Measurements from ENCODE around the gene TBXAS1.

Gene TBXAS1

DNA sequence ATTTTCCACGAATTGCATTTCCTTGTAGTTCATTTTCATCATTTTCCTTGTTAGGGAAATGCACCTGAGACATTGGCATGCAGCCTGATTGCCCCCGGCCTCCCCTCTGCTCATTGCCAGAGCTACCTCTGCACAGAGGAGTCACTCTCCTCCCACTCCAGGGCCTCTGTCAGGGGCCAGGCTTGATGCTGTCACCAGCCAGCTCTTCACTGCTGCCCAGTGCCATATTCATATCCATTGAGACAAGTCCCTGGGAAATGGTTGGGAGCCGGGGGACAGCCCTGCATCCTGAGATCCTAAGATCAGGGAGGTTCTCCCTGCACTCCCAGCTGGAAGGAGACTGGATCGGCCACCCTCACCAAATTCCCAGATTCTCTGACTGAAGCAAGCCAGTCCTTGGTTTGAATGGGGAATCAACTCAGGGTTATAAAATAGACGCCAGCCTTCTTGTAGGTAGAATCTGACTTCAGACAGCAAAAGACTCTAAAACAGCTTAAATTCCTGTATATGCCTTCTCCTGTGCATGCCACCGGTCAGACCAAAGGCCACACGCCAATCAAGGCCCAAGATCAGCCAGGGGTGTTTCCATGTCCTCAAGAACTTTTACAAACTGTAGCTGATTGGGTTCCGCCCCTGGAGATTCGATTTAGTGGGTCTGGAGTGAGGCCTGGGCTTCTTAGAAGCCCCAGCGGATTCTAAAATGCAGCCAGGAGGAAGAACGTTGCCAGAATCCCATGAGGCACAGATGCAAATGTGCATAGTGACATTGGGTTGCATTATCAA is 147.2 kb downstream of the TBXAS1 start:
- no peak for DNase-seq (ENCODE audit: low read depth in 3 of 3, low spot score in 1 of 3)

DNA sequence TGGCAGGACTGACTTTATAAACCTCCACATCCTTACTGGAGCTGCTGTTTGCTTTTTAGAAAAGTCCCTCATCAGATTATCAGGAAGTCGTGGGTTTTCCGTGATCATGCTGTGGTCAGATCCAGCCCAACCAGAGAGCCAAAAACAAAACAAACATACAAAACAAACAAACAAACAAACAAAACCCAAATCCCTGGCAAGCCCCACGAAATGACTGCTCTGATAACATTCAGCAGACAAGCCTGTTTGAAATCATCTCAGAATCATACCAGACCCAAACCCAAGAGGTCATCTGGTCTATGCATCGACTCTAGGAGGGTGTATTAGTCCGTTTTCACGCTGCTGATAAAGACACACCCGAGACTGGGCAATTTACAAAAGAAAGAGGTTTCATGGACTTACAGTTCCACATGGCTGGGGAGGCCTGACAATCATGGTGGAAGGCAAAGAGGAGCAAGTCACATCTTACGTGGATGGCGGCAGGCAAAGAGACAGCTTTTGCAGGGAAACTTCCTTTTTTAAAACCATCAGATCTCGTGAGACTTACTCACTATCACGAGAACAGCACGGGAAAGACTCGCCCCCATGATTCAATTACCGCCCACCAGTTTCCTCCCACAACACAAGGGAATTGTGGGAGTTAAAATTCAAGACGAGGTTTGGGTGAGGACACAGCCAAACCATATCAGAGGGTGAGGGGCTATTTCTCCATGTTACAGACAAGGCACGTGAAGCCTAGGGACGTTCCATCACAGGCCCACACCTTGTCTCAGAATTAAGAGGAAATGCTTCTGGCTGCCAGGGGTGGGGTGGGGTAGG is 148.0 kb downstream of the TBXAS1 start:
- DNase-seq (ENCODE audit: low read depth in 3 of 3, low spot score in 1 of 3), result no peak

DNA sequence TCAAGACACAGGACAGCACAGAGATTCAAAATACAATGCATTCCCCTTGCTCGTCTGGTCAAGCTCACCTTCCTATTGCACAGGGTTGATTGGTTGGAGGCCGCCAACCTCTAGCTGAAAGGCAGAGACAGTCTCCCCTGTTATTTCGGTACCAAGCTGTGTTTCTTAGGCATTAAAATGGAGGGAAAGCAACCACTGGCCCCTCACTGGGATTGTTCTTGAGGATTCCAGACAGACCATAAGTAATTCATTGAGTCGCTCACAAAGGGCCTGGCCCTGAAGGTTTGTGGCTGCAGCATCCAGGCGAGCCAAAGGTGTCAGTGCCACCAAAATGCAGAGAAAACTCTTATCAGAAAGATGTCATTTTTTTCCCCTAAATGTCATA is 152.4 kb downstream of the TBXAS1 start:
- DNase-seq (ENCODE audit: low read depth in 3 of 3, low spot score in 1 of 3), result no peak

DNA sequence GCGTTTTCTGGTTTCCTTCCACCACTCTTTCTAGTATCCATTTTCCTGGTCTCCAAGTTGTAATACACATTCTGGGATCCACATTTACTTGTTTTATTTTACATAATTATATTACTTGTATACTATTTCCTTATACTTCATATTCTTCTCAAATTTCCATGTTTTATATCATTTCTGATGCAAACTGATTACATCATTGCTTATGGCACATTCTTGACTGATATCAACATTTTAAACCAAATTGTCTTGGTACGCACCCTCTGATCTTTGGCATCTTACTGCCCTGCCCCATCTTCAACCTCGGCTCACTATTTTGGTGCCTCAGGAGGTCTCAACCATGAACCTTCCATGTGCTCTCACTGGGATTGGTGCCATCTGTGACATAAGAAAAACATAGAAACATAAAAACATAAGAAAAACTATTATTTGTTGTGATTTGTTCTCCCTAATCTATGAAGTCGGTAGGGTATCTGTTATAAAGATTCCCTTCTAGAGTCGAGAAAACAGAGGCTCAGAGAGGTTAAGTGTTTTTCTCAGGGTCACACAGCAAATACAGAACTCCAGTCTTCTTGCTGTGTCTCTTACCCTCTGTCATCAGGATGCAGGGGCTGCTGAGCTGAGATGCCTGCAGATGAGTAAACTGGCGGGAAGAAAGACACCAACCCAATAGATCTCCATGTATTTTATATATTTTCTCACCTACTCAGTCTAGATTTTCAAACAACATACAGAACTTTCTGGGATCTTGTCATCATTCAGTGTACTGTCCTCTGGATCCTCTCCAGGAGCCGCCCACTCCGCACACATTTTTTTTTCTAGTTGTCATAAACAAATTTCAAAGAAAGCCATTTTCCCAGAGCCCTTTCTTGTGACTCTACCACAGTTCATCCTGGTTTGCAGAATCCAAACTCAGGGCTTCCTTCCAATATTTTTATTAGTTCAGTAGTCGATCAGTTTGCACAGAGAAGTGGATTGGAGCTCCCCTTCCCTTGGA is 154.2 kb downstream of the TBXAS1 start:
- DNase-seq (ENCODE audit: low read depth in 3 of 3, low spot score in 1 of 3), result no peak

DNA sequence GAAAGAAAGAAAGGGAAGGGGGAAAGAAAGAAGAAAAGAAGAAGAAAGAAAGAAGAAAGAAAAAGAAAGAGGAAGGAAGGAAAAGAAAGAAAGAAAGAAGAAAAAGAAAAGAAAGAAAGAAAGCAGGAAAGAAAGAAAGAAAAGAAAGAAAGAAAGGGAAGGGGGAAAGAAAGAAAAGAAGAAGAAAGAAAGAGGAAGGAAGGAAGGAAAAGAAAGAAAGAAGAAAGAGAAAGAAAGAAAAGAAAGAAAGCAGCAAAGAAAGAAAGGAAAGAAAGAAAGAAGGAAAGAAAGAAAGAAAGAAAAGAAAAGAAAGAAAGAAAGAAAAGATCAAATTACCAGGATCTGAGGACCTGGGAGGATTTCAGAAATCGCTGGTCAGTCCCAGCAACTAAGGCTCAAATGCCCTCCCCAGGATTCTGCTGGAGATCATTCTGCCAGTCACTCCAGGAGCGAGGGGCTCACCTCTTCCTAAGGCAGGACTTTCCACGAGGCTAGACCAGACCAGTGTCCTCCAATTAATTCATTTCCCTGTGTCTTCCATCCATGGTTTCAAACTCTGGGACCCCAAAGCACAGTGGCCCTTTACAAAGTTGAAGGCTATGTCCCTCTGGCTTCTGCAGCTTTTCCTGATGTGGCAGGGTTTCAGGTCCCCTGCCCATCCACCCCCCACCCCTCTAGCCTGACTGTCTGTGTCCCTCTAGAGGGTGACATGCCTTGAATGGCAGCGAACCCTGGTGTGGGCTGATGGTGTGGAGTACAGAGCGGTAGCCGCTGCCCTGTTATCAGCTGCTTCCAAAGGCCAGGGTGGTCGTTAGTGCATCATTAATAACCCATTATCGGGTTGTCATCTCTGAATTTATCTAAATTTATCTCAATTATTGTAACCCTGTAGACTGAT is 155.8 kb downstream of the TBXAS1 start:
- no peak for DNase-seq (ENCODE audit: low read depth in 3 of 3, low spot score in 1 of 3)

DNA sequence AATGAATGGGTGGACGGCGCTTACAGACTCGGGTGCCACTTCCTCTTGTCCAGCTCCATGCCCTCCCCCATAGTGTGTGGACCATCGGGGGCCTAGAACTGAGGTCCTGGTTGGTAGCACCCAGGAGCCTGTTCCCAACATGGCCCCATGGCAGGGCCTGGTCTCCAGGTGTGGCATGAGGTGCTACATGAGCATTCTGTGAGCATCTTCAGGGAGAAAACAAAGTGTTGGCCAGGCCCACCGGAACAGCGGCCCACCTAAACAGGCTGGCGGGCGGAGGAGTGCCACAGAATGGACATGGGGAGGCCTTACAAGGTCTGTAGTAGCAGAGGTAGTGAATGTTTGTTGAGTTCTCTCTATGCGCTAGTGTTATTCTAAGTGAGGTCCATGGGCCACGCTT is 156.7 kb downstream of the TBXAS1 start:
- DNase-seq (ENCODE audit: low read depth in 3 of 3, low spot score in 1 of 3), result no peak

DNA sequence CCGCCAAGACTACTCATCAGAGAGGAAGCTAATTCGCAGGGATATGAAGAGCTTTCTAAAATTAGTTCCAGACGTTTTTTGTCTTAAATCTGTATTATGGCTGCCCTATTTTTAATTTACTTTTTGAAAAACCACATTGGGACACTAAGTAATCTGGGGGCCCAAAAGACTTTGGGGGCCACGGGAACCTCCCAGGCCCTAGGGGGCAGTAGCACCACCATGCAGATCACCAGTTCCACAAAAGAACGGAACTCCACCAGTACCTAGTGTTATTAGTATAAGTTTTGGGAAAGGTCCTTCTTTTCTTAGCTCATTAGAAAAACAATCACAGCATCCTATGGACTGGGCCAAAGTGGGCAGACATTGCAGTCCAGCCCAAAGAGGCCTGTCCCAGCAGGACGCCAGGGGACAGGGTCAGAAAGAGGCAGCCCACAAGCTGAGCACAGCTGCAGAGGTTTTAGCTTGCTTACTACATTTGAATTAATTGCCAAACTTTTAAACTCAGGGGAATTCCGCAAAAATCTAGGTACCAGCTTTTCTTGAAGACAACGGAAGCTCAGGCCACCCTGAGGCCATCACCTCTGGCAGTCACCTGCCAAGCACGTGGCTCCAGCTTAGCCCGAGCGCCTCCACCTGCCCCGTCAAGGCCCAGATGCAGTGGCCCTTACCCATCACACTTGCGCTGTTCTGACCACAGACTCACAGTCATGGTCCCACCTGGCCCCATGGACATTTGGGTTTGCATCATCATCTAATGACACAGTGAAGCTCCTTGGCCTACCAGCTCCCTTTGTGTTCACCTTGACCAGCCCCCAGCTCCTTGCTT is 158.8 kb downstream of the TBXAS1 start:
- no peak for DNase-seq (ENCODE audit: low read depth in 3 of 3, low spot score in 1 of 3)

DNA sequence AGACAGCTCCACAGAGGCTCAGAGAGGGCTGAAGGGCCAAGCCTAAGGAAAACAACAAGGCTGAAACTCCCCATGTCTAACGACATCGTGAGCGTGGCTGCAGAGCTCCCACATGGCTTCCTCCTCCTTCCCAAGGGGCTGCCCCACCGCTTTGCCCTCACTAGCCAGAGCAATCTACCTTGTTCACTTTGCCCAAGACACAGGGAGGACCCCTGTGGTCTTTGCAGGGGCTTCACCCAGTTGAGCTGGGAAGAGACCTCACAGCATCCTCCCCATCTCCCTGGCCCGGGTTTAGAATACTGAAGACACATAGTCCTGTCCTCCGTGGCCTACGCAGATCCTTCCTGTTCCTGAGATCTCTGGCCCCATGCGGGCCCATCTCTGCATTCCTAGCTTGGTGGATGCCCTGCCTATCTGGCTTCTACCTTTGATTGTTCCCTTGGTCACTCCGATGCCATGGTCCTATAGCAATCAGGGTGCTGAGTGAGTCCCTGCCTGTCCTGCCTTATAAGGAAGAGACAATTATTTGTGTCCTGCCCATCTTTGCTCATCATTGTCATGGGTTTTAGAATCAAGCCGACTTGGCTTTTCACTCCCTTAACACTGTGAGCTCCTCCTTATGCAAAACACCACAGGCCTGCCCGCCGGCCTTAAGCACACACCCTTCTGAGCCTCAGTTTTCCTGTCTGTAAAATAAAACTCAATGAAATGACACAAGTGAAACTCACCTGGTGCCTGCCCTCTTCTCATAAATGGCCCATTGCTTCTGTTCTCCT is 160.5 kb downstream of the TBXAS1 start:
- DNase-seq (ENCODE audit: low read depth in 3 of 3, low spot score in 1 of 3), result no peak

DNA sequence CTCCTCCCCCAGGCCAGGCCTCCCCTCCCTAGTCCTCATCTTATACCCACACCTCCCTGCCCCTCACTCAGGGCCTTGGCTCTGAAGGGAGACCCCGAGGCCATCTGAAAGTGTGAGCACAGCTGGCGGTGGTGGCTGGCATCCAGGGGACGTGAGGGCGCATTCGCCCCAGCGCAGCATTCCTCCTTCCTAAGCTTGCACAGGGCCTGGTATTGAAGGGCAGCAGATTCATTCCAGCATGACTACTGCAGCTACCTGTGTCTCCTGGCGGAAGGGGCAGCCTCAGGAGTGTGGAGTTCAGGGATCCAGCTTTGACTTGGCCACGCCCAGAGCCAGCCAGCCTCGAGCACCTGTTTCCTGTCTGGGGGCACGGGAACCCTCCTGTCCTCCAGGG is 161.1 kb downstream of the TBXAS1 start:
- DNase-seq (ENCODE audit: low read depth in 3 of 3, low spot score in 1 of 3), result no peak

DNA sequence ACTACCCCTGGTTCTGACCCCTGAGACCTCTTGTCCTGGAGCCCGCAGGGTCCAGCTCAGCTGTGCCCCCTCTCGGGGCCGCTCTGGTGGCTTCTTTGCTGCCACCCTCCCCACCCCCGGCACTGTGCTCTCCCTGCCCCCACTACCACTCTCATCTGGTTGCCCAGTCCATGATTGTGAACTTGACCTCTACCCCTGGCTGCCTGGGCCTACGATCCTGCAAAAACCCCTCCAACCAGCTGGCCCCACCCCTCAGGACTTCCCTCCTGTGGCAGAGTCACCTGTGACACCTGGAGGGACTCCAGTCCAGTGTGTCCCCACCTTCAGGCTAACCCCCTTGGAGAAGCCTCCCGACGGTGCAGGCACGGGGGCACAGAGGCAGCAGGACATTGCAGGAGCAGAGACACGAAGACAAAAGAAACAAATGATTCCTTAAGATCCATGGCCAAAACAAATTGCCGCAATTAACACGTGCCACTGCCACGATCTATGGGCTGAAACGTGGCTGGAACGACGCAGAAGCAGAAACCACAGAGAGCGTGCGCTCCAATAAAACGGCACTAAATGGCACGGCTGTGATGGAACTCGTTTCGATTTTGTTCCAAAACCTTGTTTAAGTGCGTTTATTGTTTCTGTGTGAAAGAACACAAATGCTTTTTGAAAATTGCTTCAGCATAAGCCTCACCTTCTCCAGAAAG is 161.7 kb downstream of the TBXAS1 start:
- DNase-seq (ENCODE audit: low read depth in 3 of 3, low spot score in 1 of 3), result no peak

DNA sequence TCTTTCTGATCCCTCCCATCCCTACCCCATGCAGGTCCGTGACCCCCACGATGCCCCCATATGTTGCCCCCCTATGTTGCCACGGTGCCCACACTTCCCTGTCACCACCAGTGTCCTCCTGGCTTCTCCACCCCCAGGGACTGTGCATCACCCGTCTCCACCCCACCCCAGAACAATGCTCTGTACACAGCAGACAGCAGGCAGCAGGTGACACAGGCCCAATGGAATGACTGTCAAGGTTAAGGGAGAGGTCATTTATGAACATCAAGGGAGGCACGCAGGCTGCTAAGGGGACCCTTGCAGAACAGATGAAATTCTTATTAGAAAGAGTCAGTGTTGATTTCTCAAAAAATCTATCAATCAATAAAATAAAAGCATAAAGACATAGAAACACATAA is 162.2 kb downstream of the TBXAS1 start:
- no peak for DNase-seq (ENCODE audit: low read depth in 3 of 3, low spot score in 1 of 3)

DNA sequence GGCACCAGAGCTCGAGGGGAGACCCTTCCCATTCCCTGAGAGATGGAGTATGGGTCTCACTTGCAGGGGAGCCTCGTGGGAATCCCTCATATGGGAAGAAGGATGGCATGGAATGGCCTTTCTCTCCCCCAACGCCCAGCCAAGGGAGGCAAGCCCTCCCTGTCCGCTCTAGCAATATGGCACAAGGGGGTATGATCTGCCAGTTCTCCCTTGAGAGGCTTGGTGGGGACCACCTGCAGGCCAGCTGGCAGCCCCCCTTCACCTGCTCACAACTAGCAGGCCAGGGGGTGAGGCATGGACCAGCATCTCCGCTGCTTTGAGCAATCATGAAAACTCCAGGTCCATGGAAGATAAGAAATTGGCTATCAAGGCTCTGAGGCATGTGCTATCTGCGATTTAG is 162.8 kb downstream of the TBXAS1 start:
- no peak for DNase-seq (ENCODE audit: low read depth in 3 of 3, low spot score in 1 of 3)

DNA sequence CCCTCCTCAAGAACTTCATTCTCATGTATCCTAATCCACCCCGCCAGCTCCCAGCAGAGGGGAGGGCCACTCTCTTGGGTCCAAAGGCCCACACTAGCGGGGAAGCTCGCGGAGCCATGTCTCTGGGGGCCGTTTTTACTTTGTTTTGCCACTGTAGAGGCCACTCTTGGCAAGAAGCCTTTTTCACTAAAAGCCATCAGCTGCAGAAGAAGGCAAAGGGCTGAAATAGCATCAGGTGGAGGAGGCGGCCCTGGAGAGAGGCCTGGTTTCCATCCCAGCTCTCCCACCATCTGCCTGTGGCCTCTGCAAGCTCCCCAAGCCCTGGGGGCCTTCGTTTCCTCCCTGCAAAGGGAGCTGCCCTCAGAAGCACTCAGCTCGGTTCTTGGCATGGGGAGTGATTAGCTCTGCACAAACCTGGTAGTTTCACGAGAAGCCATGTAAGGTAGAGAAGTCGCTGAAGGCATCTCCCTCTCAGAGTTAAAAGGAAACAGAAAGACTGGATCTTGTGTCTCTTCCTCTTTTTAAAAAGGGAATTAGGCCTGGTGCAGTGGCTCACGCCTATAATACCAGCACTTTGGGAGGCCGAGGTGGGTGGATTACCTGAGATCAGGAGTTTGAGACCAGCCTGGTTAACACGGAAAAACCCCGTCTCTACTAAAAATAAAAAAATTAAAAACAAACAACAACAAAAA is 163.4 kb downstream of the TBXAS1 start:
- DNase-seq (ENCODE audit: low read depth in 3 of 3, low spot score in 1 of 3), result no peak

DNA sequence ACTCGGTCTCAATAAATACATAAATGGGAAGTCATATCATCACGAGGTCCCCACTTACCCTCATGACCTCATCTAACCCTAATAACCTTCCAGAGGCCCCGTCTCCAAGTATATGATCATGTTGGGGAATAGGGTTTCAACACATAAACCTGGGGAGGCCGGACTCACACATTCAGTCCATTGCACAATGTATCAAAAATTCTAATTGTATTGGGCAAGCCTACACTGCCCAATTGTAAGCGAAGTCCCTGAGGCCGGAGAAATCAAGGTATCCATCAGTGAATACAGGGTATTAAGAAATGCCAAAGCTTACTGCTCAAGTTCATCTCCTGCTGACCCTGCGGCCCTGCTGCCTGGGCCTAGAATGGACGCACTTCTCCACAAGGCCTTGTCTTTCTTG is 164.1 kb downstream of the TBXAS1 start:
- DNase-seq (ENCODE audit: low read depth in 3 of 3, low spot score in 1 of 3), result no peak

DNA sequence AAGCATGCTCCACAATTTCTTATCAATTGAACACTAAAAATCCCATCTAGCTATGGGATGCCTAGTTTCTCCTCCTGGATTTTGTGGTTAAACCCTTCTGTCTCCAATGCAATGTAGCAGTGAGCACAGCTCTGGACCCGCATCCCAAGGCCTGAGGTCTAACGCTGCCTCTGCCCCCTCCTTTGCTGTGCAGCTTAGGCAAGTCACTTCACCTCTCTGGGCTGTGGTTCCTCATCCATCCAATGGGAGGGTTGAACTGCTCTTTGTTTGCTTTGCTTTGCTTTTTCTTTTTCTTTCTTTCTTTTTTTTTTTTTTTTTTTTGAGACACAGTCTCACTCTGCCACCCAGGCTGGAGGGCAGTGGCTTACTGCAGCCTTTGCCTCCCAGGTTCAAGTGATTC is 164.5 kb downstream of the TBXAS1 start:
- no peak for DNase-seq (ENCODE audit: low read depth in 3 of 3, low spot score in 1 of 3)

DNA sequence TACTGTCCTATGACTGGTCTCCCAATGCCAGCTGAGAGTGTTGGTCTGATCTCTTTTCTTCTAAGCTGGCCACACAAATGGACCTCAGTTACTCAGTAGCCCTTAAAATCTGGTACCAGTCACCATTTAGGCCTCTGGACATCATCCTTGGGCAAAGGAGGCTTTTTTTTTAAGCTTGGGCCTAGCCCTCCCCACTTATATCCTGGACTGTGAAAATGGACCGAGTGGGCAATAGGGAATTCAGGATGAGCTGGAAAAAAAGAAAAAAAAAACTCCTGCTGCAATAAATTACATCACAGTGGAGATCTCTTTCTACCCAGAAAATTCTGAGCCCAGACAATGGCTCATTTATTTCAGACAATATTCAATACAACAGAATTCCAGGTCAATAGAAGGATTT is 165.3 kb downstream of the TBXAS1 start:
- DNase-seq (ENCODE audit: low read depth in 3 of 3, low spot score in 1 of 3), result no peak

DNA sequence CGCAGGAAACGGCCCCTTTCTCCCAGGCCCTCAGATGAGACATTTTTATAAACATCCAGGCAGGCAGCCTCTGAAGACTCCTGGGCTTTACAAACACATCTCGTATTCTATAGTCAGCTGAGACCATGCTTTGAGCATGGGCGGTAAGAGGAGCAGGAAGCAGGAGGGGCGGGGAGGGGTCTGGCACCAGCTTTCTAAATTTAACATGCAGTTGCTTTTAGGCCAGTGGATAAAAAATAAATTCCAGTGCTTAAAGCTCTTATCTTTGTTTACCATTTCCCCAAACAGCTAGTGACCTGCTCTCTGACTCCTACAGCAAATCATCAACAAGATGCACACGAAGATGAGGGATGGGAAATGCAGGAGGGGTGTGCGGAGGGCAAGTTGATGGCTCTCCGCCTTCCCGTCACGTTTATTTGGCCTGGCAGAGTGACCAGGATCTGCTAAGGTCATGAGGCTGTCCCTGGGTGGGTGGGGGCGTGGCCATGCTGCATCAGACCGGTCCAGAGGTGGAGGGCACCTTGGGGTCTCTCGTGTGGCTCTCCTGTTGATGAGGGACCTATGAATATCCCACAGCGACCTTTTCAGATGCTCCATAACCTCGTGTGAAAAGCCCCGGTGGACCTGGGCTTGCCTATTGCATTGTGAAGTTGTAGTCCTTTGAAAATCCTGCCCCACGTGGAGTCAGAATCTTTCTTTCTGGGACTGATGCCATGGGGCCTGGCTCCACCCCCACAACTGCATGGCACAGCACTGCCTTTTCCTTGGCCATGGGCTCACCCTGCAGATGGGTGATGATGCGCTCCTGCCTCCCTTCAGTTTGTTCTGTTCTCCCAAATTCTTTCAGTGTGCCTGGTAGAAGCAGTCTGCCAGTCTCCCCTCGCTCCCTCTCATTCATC is 166.2 kb downstream of the TBXAS1 start:
- no peak for DNase-seq (ENCODE audit: low read depth in 3 of 3, low spot score in 1 of 3)
